NB4 (cell line): ENCODE results near the gene TSPAN31.

Experiments
- CTCF ChIP-seq: IDR thresholded peaks from one replicate; pipeline ENCODE4 v1.5.1; 2012; ENCODE audit warnings: low read depth, low read length
- MAX ChIP-seq: IDR thresholded peaks from 2 replicates; pipeline ENCODE4 v1.6.1; 2011; ENCODE audit warnings: low read depth, low read length
- MYC ChIP-seq: IDR thresholded peaks from 2 replicates; pipeline ENCODE4 v1.6.1; 2011; ENCODE audit warnings: low read depth, low read length
- POLR2A ChIP-seq: IDR thresholded peaks from 2 replicates; pipeline ENCODE4 v1.6.1; 2011; ENCODE audit warnings: mild to moderate bottlenecking; ENCODE audit not compliant: insufficient read length; ENCODE audit errors: extremely low read depth

GRCh38 chr12:57735198-57735855 is 9.5 kb upstream of the TSPAN31 start:
- TF ChIP-seq POLR2A (no peak), CTCF (no peak), MAX (no peak), MYC (no peak)
